LNCaP clone FGC (cell line): ENCODE data around the gene BAAT.

ENCODE experiments used
- DNase-seq: peaks from one replicate; pipeline ENCODE4 v3.0.0-alpha.2; 2011; ENCODE audit warnings: low read depth
- H3K4me3 ChIP-seq: 2 replicates; pipeline ENCODE4 v1.5.1; 2011; ENCODE audit warnings: mild to moderate bottlenecking, low read depth, low read length, control low read depth
- TF ChIP-seq, protein P1 (sequence below): IDR thresholded peaks from 2 replicates; pipeline ENCODE4 v1.5.1; 2012; ENCODE audit warnings: mild to moderate bottlenecking; ENCODE audit not compliant: control insufficient read depth, insufficient read depth; ENCODE audit errors: extremely low read depth

The BAAT gene

GRCh38 chr9:101326501-101326900, 58.3 kb downstream of the BAAT start:
- TF ChIP-seq, protein P1, sequence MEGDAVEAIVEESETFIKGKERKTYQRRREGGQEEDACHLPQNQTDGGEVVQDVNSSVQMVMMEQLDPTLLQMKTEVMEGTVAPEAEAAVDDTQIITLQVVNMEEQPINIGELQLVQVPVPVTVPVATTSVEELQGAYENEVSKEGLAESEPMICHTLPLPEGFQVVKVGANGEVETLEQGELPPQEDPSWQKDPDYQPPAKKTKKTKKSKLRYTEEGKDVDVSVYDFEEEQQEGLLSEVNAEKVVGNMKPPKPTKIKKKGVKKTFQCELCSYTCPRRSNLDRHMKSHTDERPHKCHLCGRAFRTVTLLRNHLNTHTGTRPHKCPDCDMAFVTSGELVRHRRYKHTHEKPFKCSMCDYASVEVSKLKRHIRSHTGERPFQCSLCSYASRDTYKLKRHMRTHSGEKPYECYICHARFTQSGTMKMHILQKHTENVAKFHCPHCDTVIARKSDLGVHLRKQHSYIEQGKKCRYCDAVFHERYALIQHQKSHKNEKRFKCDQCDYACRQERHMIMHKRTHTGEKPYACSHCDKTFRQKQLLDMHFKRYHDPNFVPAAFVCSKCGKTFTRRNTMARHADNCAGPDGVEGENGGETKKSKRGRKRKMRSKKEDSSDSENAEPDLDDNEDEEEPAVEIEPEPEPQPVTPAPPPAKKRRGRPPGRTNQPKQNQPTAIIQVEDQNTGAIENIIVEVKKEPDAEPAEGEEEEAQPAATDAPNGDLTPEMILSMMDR, result no peak
- peak; percentile 81 for DNase-seq
- no peak overlapping the region for H3K4me3 ChIP-seq

- TF ChIP-seq, protein P1, result no peak
- H3K4me3 ChIP-seq, result no peak overlapping the region
- DNase-seq, result no peak
Measured at GRCh38 chr9:101326035-101326434, 58.8 kb downstream of the BAAT start.

GRCh38 chr9:101325053-101325452, 59.8 kb downstream of the BAAT start:
- no peak for DNase-seq
- H3K4me3 ChIP-seq, result no peak overlapping the region
- TF ChIP-seq, protein P1, result no peak

- TF ChIP-seq, protein P1, result no peak
- no peak for DNase-seq
- no peak overlapping the region for H3K4me3 ChIP-seq
Measured at GRCh38 chr9:101324245-101324804, 60.5 kb downstream of the BAAT start.

GRCh38 chr9:101323129-101323528, 61.7 kb downstream of the BAAT start:
- TF ChIP-seq, protein P1, result no peak
- no peak for DNase-seq
- no peak overlapping the region for H3K4me3 ChIP-seq

GRCh38 chr9:101317735-101318134, 67.1 kb downstream of the BAAT start:
- TF ChIP-seq, protein P1, result no peak
- no peak for DNase-seq
- no peak overlapping the region for H3K4me3 ChIP-seq

DNA sequence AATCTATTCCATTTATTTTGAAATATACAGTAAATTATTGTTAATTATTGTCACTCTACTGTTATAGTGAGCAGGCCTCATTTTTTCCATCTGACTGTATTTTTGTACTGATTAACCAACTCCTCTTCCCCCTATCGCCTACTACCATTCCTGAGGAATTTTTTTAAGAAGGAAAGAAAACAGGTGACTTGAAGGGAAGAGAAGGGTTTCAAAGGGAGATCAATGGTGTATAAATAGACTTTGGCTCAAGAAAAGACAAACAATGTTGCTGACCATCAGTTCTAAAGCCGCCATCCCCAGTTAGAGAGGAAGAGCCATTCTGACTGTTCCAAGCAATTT, 69.7 kb downstream of the BAAT start:
- no peak for DNase-seq
- TF ChIP-seq, protein P1, result no peak

More for the DNA sequence above, 69.7 kb downstream of the BAAT start:
- H3K4me3 ChIP-seq, result no peak overlapping the region
